ENCODE data around the gene CEP128.

DNA sequence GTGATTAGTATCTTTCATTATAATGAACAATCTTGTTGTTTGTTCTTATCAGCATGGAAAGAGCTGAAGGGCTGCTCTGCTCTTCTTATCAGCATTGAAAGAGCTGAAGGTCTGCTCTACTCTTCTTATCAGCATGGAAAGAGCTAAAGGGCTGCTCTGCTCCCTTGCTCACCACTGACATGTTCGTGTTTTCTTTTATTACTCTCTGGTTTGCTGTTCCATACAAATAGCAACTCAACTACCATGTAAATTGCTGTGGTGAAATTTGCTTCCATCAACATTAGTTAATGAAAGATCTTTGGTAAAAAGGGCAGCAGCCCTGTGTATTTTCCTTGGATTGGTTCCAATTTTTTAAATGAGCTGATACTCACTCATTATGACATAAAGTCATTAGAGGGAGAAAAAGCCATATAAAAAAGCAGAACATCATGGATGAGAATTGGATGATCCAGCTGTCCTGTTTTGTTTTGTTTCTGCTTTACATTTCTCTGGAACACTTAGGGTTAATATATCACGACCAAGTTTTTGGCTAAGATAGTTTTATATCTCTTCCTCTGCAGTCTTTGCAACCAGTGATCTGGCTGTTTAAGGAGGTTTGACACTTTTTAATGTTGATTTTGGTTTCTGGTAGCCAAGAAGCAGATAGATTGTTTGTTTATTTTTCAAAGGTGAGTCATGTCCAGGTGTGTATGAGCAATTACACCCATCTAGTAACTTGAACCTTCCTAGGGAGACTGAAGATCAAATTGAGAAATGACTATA lies 356.6 kb downstream of the CEP128 start:
- TF ChIP-seq, protein P1, sequence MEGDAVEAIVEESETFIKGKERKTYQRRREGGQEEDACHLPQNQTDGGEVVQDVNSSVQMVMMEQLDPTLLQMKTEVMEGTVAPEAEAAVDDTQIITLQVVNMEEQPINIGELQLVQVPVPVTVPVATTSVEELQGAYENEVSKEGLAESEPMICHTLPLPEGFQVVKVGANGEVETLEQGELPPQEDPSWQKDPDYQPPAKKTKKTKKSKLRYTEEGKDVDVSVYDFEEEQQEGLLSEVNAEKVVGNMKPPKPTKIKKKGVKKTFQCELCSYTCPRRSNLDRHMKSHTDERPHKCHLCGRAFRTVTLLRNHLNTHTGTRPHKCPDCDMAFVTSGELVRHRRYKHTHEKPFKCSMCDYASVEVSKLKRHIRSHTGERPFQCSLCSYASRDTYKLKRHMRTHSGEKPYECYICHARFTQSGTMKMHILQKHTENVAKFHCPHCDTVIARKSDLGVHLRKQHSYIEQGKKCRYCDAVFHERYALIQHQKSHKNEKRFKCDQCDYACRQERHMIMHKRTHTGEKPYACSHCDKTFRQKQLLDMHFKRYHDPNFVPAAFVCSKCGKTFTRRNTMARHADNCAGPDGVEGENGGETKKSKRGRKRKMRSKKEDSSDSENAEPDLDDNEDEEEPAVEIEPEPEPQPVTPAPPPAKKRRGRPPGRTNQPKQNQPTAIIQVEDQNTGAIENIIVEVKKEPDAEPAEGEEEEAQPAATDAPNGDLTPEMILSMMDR (conservative IDR thresholded peaks at IDR 0.05; ENCODE audit: low read length), result no peak
- no peak for TF ChIP-seq EZH2phosphoT487 (IDR thresholded peaks at IDR 0.05; ENCODE audit: borderline replicate concordance, low read depth, low read length)

Data from OCI-LY7 (cell line).